Endodermal cell (in vitro differentiated cells): ENCODE data around the gene PARP12. TPM values are rescaled to one million over a fixed set of nuclear protein-coding genes. Genes with fewer than 3 reads are reported as not detected.
A peak's percentile ranks its signal among the peaks of the same experiment; 100 is the strongest.

ENCODE experiments used
- DNase-seq: peaks from one replicate; pipeline ENCODE4 v3.0.0-alpha.2; 2017
- H3K27ac ChIP-seq: 2 replicates; pipeline ENCODE4 v1.5.1; 2013; ENCODE audit warnings: mild to moderate bottlenecking, low read depth, low read length, moderate library complexity
- H3K27me3 ChIP-seq: 2 replicates; pipeline ENCODE4 v1.6.1; 2013; ENCODE audit warnings: mild to moderate bottlenecking, low read length, moderate library complexity; ENCODE audit not compliant: insufficient read depth, control insufficient read depth, poor library complexity, severe bottlenecking
- H3K36me3 ChIP-seq: 2 replicates; pipeline ENCODE4 v1.7.0; 2013; ENCODE audit warnings: mild to moderate bottlenecking, low read length, moderate library complexity; ENCODE audit not compliant: control insufficient read depth, insufficient read depth
- H3K4me1 ChIP-seq: one replicate; pipeline ENCODE4 v1.7.0; 2013; ENCODE audit warnings: low read length; ENCODE audit not compliant: control insufficient read depth, insufficient read depth
- H3K4me3 ChIP-seq: 2 replicates; pipeline ENCODE4 v1.5.1; 2013; ENCODE audit warnings: mild to moderate bottlenecking, low read length, moderate library complexity
- H3K9ac ChIP-seq: 2 replicates; pipeline ENCODE4 v1.6.1; 2013; ENCODE audit warnings: mild to moderate bottlenecking, low read length, moderate library complexity; ENCODE audit not compliant: poor library complexity, severe bottlenecking; ENCODE audit errors: extremely low read depth
- H3K9me3 ChIP-seq: 2 replicates; pipeline ENCODE4 v1.6.1; 2013; ENCODE audit warnings: mild to moderate bottlenecking, low read length, moderate library complexity; ENCODE audit not compliant: control insufficient read depth
- H3K27ac Mint-ChIP-seq: 2 replicates; pipeline ENCODE4 v1.8.0; 2020; ENCODE audit warnings: mixed read lengths
- H3K27me3 Mint-ChIP-seq: 2 replicates; pipeline ENCODE4 v1.8.0; 2021; ENCODE audit warnings: mild to moderate bottlenecking, mixed read lengths; ENCODE audit not compliant: insufficient read depth
- H3K36me3 Mint-ChIP-seq: 2 replicates; pipeline ENCODE4 v1.8.0; 2020; ENCODE audit warnings: low read depth, mixed read lengths
- H3K4me1 Mint-ChIP-seq: 2 replicates; pipeline ENCODE4 v1.8.0; 2020; ENCODE audit warnings: mixed read lengths
- H3K4me3 Mint-ChIP-seq: 2 replicates; pipeline ENCODE4 v1.8.0; 2020; ENCODE audit warnings: mild to moderate bottlenecking, moderate library complexity, mixed read lengths
- H3K9me3 Mint-ChIP-seq: 2 replicates; pipeline ENCODE4 v1.8.0; 2020; ENCODE audit warnings: mild to moderate bottlenecking, mixed read lengths
- CTCF ChIP-seq: fragments of 200-600 bp; sonication (generic); conservative IDR thresholded peaks from 2 replicates; pipeline ENCODE4 v1.5.0; 2021; ENCODE audit warnings: antibody characterized with exemption, mild to moderate bottlenecking
- WGBS, 2 experiments: methylation state at CpG; one replicate each; pipeline versions ENCODE4 v1.1.5 to v1.1.7; 2013; ENCODE audit warnings: missing lambda C conversion rate in 2 of 2, mixed read lengths in 1 of 2; ENCODE audit not compliant: insufficient coverage in 1 of 2, insufficient read length in 1 of 2; 5-methylcytosine and 5-hydroxymethylcytosine counted together
- total RNA-seq, 2 donors: library from RNA; stranded (reverse); fragmentation: NEBNext Ultra II Directional in 1 of 2; extraction: Animal tissue kit (Norgen Biotek cat#: 25700) in 1 of 2; gene quantifications; 2 replicates in 1 of 2; 3 replicates in 1 of 2; pipeline ENCODE4 v1.2.1, GENCODE V29; 2021

The PARP12 gene
- total RNA-seq, 2 donors from 2014 or later: 9.4 to 10.4 TPM

GRCh38 chr7:140014123-140014522, 48.6 kb downstream of the PARP12 start:
- 92 to 95% methylated on average over 10 of the region's 10 CpGs for WGBS, 2 experiments
- H3K27me3 ChIP-seq: no peaks in the 10 kb centered on the region
- no peak overlapping the region for H3K27ac ChIP-seq
- no peaks in the 10 kb centered on the region for H3K9me3 ChIP-seq
- no peaks in the 10 kb centered on the region for H3K27me3 Mint-ChIP-seq
- no peak overlapping the region for H3K9ac ChIP-seq
- peaks cover 24% of the 10 kb centered on the region for H3K4me1 Mint-ChIP-seq
- no peaks in the 10 kb centered on the region for H3K36me3 ChIP-seq
- H3K27ac Mint-ChIP-seq: no peak overlapping the region
- H3K9me3 Mint-ChIP-seq: no peaks in the 10 kb centered on the region
- no peak overlapping the region for H3K4me3 Mint-ChIP-seq
- TF ChIP-seq CTCF: no peak
- H3K4me1 ChIP-seq: peaks cover 5% of the 10 kb centered on the region
- no peaks in the 10 kb centered on the region for H3K36me3 Mint-ChIP-seq
- no peak for DNase-seq
- H3K4me3 ChIP-seq: no peak overlapping the region

- Histone ChIP-seq H3K4me3 (no peak overlapping the region), H3K27me3 (no peaks in the 10 kb centered on the region), H3K9me3 (no peaks in the 10 kb centered on the region), H3K27ac (no peak overlapping the region), H3K36me3 (no peaks in the 10 kb centered on the region), H3K4me1 (peaks cover 5% of the 10 kb centered on the region), H3K9ac (no peak overlapping the region)
- DNase-seq: no peak
- Mint-ChIP-seq H3K4me3 (no peak overlapping the region), H3K27ac (no peak overlapping the region), H3K36me3 (no peaks in the 10 kb centered on the region), H3K9me3 (no peaks in the 10 kb centered on the region), H3K27me3 (no peaks in the 10 kb centered on the region), H3K4me1 (peaks cover 24% of the 10 kb centered on the region)
- no peak for TF ChIP-seq CTCF
- 89 to 96% methylated on average over 4 of the region's 4 CpGs for WGBS, 2 experiments
These were observed 49.1 kb downstream of the PARP12 start for GRCh38 chr7:140013676-140014075.

- 76% methylated on average over 8 to 9 of the region's 9 CpGs for WGBS, 2 experiments
- TF ChIP-seq CTCF: no peak
- H3K9ac ChIP-seq: no peak overlapping the region
- H3K27me3 ChIP-seq: no peaks in the 10 kb centered on the region
- H3K4me3 ChIP-seq: no peak overlapping the region
- no peaks in the 10 kb centered on the region for H3K9me3 ChIP-seq
- peaks cover 4% of the 10 kb centered on the region for H3K27me3 Mint-ChIP-seq
- DNase-seq: peak; percentile 70
- no peaks in the 10 kb centered on the region for H3K36me3 ChIP-seq
- H3K4me1 Mint-ChIP-seq: peaks cover 29% of the 10 kb centered on the region
- no peaks in the 10 kb centered on the region for H3K36me3 Mint-ChIP-seq
- H3K27ac ChIP-seq: no peak overlapping the region
- H3K9me3 Mint-ChIP-seq: no peaks in the 10 kb centered on the region
- no peak overlapping the region for H3K4me3 Mint-ChIP-seq
- H3K27ac Mint-ChIP-seq: no peak overlapping the region
- peaks cover 5% of the 10 kb centered on the region for H3K4me1 ChIP-seq
These were observed 52.4 kb downstream of the PARP12 start for GRCh38 chr7:140010194-140010895.
